SU-DHL-6 (cell line): ENCODE measurements around the gene ARMC10.

Source experiments
- EZH2phosphoT487 ChIP-seq: fragments of 200-600 bp; sonication (generic), shearing (Covaris generic); conservative IDR thresholded peaks from 2 replicates; pipeline ENCODE4 v1.6.1; 2018; ENCODE audit warnings: mild to moderate bottlenecking, antibody characterized with exemption, low read length, moderate library complexity, mixed read lengths
- TF ChIP-seq, protein P1 (sequence below): fragments of 200-600 bp; sonication (generic); IDR thresholded peaks from one replicate; pipeline ENCODE4 v1.5.1; 2017; ENCODE audit warnings: antibody characterized with exemption, mild to moderate bottlenecking, low read length, moderate library complexity; ENCODE audit not compliant: insufficient read depth, poor library complexity, severe bottlenecking

GRCh38 chr7:103140061-103140460, 65.1 kb downstream of the ARMC10 start:
- TF ChIP-seq, protein P1, sequence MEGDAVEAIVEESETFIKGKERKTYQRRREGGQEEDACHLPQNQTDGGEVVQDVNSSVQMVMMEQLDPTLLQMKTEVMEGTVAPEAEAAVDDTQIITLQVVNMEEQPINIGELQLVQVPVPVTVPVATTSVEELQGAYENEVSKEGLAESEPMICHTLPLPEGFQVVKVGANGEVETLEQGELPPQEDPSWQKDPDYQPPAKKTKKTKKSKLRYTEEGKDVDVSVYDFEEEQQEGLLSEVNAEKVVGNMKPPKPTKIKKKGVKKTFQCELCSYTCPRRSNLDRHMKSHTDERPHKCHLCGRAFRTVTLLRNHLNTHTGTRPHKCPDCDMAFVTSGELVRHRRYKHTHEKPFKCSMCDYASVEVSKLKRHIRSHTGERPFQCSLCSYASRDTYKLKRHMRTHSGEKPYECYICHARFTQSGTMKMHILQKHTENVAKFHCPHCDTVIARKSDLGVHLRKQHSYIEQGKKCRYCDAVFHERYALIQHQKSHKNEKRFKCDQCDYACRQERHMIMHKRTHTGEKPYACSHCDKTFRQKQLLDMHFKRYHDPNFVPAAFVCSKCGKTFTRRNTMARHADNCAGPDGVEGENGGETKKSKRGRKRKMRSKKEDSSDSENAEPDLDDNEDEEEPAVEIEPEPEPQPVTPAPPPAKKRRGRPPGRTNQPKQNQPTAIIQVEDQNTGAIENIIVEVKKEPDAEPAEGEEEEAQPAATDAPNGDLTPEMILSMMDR = no peak
- no peak for TF ChIP-seq EZH2phosphoT487
